K562 (cell line): Measurements from ENCODE around the gene GMPR. TPM values are rescaled to one million over a fixed set of nuclear protein-coding genes. Genes with fewer than 3 reads are reported as not detected.

ENCODE experiments used
- CHAMP1 ChIP-seq: fragments of 450-650 bp; IDR thresholded peaks from 2 replicates; pipeline ENCODE4 v1.6.1; 2016; ENCODE audit warnings: mild to moderate bottlenecking
- CTBP1 ChIP-seq: fragments of 450-650 bp; IDR thresholded peaks from 2 replicates; pipeline ENCODE4 v1.6.1; 2016; ENCODE audit warnings: borderline replicate concordance
- DIDO1 ChIP-seq: fragments of 450-650 bp; IDR thresholded peaks from 2 replicates; pipeline ENCODE4 v1.6.1; 2016; ENCODE audit warnings: low read depth, missing biosample characterization, missing genetic modification characterization
- ELF4 ChIP-seq: fragments of 450-650 bp; formaldehyde crosslinking; IDR thresholded peaks from 2 replicates; pipeline ENCODE4 v1.4.0; 2022; ENCODE audit warnings: missing genetic modification characterization
- ESRRB ChIP-seq: fragments of 250-450 bp; sonication (Bioruptor Pico); IDR thresholded peaks from 2 replicates; pipeline ENCODE4 v1.5.0; 2020; ENCODE audit warnings: mild to moderate bottlenecking, moderate library complexity, borderline replicate concordance
- HOXB6 ChIP-seq: fragments of 250-450 bp; sonication (Bioruptor Pico); IDR thresholded peaks from 2 replicates; pipeline ENCODE4 v1.5.1; 2022; ENCODE audit warnings: mild to moderate bottlenecking, borderline replicate concordance
- KDM2B ChIP-seq: fragments of 250-450 bp; sonication (Bioruptor Pico); IDR thresholded peaks from 2 replicates; pipeline ENCODE4 v1.8.0; 2021; ENCODE audit warnings: mild to moderate bottlenecking, moderate library complexity
- KDM4B ChIP-seq, 2 experiments: fragments of 450-650 bp in 1 of 2; sonication (generic) in 1 of 2; IDR thresholded peaks; 2 replicates each; pipeline ENCODE4 v1.6.1; 2016 to 2017; ENCODE audit warnings: borderline replicate concordance in 2 of 2, antibody characterized with exemption in 1 of 2, low read depth in 1 of 2, mild to moderate bottlenecking in 1 of 2
- MITF ChIP-seq: IDR thresholded peaks from 2 replicates; pipeline ENCODE4 v1.6.1; 2014; ENCODE audit warnings: antibody characterized with exemption
- NCOA1 ChIP-seq: fragments of 450-650 bp; IDR thresholded peaks from 2 replicates; pipeline ENCODE4 v1.6.1; 2016; ENCODE audit warnings: low read depth
- PCBP1 ChIP-seq: fragments of 200-400 bp; formaldehyde crosslinking; IDR thresholded peaks from 2 replicates; pipeline ENCODE4 v1.6.1; 2018; ENCODE audit warnings: mild to moderate bottlenecking, low read depth, low read length; ENCODE audit not compliant: poor library complexity, severe bottlenecking
- SPI1 ChIP-seq: IDR thresholded peaks from 2 replicates; pipeline ENCODE4 v1.6.1; 2011; ENCODE audit warnings: low read depth, low read length, control low read depth, borderline replicate concordance
- SRSF7 ChIP-seq: fragments of 200-400 bp; formaldehyde crosslinking; optimal IDR thresholded peaks from 2 replicates; pipeline ENCODE3; 2017; ENCODE audit warnings: mild to moderate bottlenecking, low read depth, low read length
- TAF1 ChIP-seq: IDR thresholded peaks from 2 replicates; pipeline ENCODE4 v1.6.1; 2011; ENCODE audit warnings: mild to moderate bottlenecking, low read length, moderate library complexity; ENCODE audit not compliant: insufficient read depth, control insufficient read depth, severe bottlenecking; ENCODE audit errors: extremely low read depth
- USF1 ChIP-seq: sonication (generic); formaldehyde crosslinking; IDR thresholded peaks from 2 replicates; pipeline ENCODE4 v1.9.0; 2022; ENCODE audit warnings: mild to moderate bottlenecking, missing genetic modification reagents
- ZC3H11A ChIP-seq: IDR thresholded peaks from 2 replicates; pipeline ENCODE4 v1.6.1; 2012; ENCODE audit warnings: low read depth, low read length, improper control_type of control experiment
- ZNF175 ChIP-seq: fragments of 200-800 bp; sonication (Bioruptor generic); IDR thresholded peaks from 2 replicates; pipeline ENCODE4 v1.6.1; 2016; ENCODE audit warnings: low read depth, mild to moderate bottlenecking, missing genetic modification characterization, missing compliant biosample characterization
- ZNF197 ChIP-seq: fragments of 200-800 bp; sonication (Bioruptor generic); IDR thresholded peaks from 2 replicates; pipeline ENCODE4 v1.6.1; 2016; ENCODE audit warnings: low read depth, missing genetic modification characterization, missing compliant biosample characterization
- polyA plus RNA-seq, 8 experiments: library from polyadenylated mRNA; depleted of rRNA in 4 of 8; stranded (reverse) in 5 of 8; unstranded in 3 of 8; fragments of >200 nt; fragmentation: Nextera tagmentation in 2 of 8; fragmentation: Illumina TruSeq in 1 of 8; extraction: Ambion mirVana in 2 of 8; extraction: Trizol in 1 of 8; gene quantifications; 2 replicates each; pipeline versions ENCODE4 v1.2.1 to v1.2.3, GENCODE V29; 2011 to 2014; ENCODE audit warnings: inconsistent platforms in 1 of 8, missing spikeins in 1 of 8
- total RNA-seq, 7 experiments: library from RNA; depleted of rRNA in 6 of 7; stranded (reverse); fragments of >200 nt in 6 of 7; fragmentation: Illumina TruSeq in 2 of 7; extraction: Trizol in 2 of 7; gene quantifications; 2 replicates each; pipeline versions ENCODE4 v1.2.1 to v1.2.3, GENCODE V29; 2011 to 2021; ENCODE audit warnings: low replicate concordance in 1 of 7
- TF ChIP-seq, protein P1 (sequence below): sonication (generic); formaldehyde crosslinking; IDR thresholded peaks from 2 replicates; pipeline ENCODE4 v1.8.1; 2023; ENCODE audit warnings: mild to moderate bottlenecking, missing genetic modification reagents

GMPR gene
- total and polyA plus RNA-seq, 9 of the 15 experiments (the other 6 are each of a cell fraction or from before 2014, with no cell fraction given), result 34.6 to 83.7 (median 49.8) TPM

DNA sequence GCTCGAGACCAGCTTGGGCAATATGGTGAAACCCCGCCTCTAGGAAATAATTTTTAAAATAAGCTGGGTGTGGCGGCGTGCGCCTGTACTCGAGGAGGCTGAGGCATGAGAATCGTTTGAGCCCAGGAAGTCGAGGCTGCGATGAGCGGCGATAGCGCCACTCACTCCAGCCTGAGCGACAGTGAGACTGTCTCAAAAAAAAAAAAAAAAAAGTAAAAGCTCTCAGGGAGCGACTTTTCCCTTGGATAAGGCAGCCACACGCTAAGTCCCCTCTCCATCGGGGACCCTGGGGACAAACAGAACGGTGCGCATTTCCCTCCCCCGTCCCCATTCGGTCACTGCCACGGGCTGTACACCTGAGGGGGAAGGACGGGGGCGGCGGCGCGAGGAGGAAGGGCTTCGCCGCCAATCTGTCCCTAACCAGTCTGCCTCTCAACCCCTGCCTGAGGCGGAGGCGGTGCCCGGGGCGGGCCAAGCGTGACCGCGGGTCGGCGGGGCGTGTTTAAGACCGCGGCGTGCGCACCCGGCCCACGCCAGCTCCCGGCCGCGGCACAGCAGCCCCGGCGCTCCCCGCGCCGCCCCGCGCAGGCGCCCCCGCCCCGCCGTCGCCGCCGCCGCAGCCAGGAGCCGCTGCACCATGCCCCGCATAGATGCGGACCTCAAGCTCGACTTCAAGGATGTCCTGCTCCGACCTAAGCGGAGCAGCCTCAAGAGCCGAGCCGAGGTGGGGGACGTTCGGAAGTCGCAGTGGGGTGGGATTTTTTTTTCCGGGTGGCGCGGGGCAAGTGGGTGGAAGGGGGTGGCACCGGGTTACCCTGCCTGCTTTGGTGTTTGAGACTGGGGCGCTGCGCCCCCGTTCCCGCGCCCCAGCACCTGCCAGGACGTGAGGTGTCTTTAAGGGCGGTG lies at the start of gene GMPR (continued):
- TF ChIP-seq MITF (no peak), SRSF7 (no peak), PCBP1 (peak; percentile 57), SPI1 (no peak), CTBP1 (peak; percentile 86), HOXB6 (CRISPR knock-in tag) (no peak), USF1 (CRISPR knock-in tag) (0 out of 2 replicates have a peak, but pooled peaks have one; percentile 24), ZNF197 (no peak), ESRRB (CRISPR knock-in tag) (no peak), KDM4B (IDR thresholded peaks at IDR 0.05; ENCODE audit: borderline replicate concordance in 2 of 2, low read depth in 1 of 2) (peak in 1 of 2 experiments; percentile 51; a peak in 1 of 4 replicates), NCOA1 (peak; percentile 46; the same call in 1 of the 2 replicates), DIDO1 (tag) (no peak), ELF4 (no peak), KDM2B (CRISPR knock-in tag) (no peak), TAF1 (no peak), CHAMP1 (no peak), ZC3H11A (no peak), ZNF175 (CRISPR knock-in tag) (no peak)
- TF ChIP-seq, protein P1, sequence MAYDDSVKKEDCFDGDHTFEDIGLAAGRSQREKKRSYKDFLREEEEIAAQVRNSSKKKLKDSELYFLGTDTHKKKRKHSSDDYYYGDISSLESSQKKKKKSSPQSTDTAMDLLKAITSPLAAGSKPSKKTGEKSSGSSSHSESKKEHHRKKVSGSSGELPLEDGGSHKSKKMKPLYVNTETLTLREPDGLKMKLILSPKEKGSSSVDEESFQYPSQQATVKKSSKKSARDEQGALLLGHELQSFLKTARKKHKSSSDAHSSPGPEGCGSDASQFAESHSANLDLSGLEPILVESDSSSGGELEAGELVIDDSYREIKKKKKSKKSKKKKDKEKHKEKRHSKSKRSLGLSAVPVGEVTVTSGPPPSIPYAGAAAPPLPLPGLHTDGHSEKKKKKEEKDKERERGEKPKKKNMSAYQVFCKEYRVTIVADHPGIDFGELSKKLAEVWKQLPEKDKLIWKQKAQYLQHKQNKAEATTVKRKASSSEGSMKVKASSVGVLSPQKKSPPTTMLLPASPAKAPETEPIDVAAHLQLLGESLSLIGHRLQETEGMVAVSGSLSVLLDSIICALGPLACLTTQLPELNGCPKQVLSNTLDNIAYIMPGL (CRISPR knock-in tag), result no peak
